Uterus (tissue), 4 donors: ENCODE data around the gene LSM4. TPM values are rescaled to one million over a fixed set of nuclear protein-coding genes. Genes with fewer than 3 reads are reported as not detected.
A peak's percentile ranks its signal among the peaks of the same experiment; 100 is the strongest.

Experiments used
- DNase-seq, 2 donors: peaks; one replicate each; pipeline ENCODE4 v3.0.0-alpha.2; 2019 to 2020
- H3K27ac ChIP-seq, 2 donors: fragments of 200-600 bp; sonication (generic); 1 replicate in 1 of 2; 2 replicates in 1 of 2; pipeline ENCODE4 v1.5.1; 2016 to 2018
- H3K27me3 ChIP-seq, 2 donors: fragments of 200-600 bp; sonication (generic); one replicate each; pipeline ENCODE4 v1.5.1; 2018 to 2019; ENCODE audit warnings: control low read depth in 1 of 2
- H3K36me3 ChIP-seq, 2 donors: fragments of 200-600 bp; sonication (generic); one replicate each; pipeline ENCODE4 v1.5.1; 2019; ENCODE audit warnings: control low read depth in 1 of 2
- H3K4me1 ChIP-seq, 2 donors: fragments of 200-600 bp; sonication (generic); one replicate each; pipeline ENCODE4 v1.5.1; 2018 to 2019; ENCODE audit warnings: control low read depth in 1 of 2
- H3K4me3 ChIP-seq, 2 donors: fragments of 200-600 bp; sonication (generic); 1 replicate in 1 of 2; 2 replicates in 1 of 2; pipeline ENCODE4 v1.5.1; 2018 to 2019; ENCODE audit warnings: mild to moderate bottlenecking in 1 of 2
- H3K9me3 ChIP-seq, 2 donors: fragments of 200-600 bp; sonication (generic); one replicate each; pipeline ENCODE4 v1.5.1; 2019; ENCODE audit warnings: control low read depth in 1 of 2
- POLR2A ChIP-seq, 2 donors: fragments of 450-650 bp; IDR thresholded peaks; one replicate each; pipeline ENCODE4 v1.6.1; 2016; ENCODE audit warnings: antibody characterized with exemption in 2 of 2, mild to moderate bottlenecking in 1 of 2, moderate library complexity in 1 of 2
- intact Hi-C: fragments of 100-400 bp; cut with DNase I; formaldehyde crosslinking; loops from one replicate; pipeline ENCODE4 v1.15.1; 2023; ENCODE audit warnings: low total_unique reads
- total RNA-seq, 4 donors: library from RNA; depleted of rRNA in 3 of 4; stranded (reverse); fragments of >200 nt in 3 of 4; gene quantifications; one replicate each; pipeline versions ENCODE4 v1.1.0 to v1.2.4, GENCODE V29; 2014 to 2023
- TF ChIP-seq, protein P1 (sequence below), 4 experiments: fragments of 200-600 bp in 2 of 4; fragments of 450-650 bp in 2 of 4; sonication (generic) in 2 of 4; IDR thresholded peaks; one replicate each; pipeline ENCODE4 v1.5.1; 2016 to 2019; ENCODE audit warnings: antibody characterized with exemption in 4 of 4, mild to moderate bottlenecking in 2 of 4, moderate library complexity in 1 of 4
- donor health status: DM: yes; HTN: yes; CAD: no.

Gene LSM4
- total RNA-seq, 4 donors from 2014 or later, result 8.8 to 120 (median 64.2) TPM

- intact Hi-C loops, result no loop called here
- TF ChIP-seq, protein P1, sequence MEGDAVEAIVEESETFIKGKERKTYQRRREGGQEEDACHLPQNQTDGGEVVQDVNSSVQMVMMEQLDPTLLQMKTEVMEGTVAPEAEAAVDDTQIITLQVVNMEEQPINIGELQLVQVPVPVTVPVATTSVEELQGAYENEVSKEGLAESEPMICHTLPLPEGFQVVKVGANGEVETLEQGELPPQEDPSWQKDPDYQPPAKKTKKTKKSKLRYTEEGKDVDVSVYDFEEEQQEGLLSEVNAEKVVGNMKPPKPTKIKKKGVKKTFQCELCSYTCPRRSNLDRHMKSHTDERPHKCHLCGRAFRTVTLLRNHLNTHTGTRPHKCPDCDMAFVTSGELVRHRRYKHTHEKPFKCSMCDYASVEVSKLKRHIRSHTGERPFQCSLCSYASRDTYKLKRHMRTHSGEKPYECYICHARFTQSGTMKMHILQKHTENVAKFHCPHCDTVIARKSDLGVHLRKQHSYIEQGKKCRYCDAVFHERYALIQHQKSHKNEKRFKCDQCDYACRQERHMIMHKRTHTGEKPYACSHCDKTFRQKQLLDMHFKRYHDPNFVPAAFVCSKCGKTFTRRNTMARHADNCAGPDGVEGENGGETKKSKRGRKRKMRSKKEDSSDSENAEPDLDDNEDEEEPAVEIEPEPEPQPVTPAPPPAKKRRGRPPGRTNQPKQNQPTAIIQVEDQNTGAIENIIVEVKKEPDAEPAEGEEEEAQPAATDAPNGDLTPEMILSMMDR (IDR thresholded peaks at IDR 0.05), result no peak
- no peak for TF ChIP-seq POLR2A (IDR thresholded peaks at IDR 0.05)
- Histone ChIP-seq H3K9me3 (no peaks in the 10 kb centered on the region), H3K36me3 (no peaks in the 10 kb centered on the region), H3K27me3 (no peaks in the 10 kb centered on the region), H3K4me1 (peaks cover 2 to 8% of the 10 kb centered on the region in 2 donors), H3K27ac (peak overlapping the region; percentile 100), H3K4me3 (no peak overlapping the region)
- DNase-seq, result no peak
Observed at GRCh38 chr19:18308948-18309325, 13.9 kb downstream of the LSM4 start.

GRCh38 chr19:18308051-18308947, 14.6 kb downstream of the LSM4 start:
- intact Hi-C loops, result no loop called here
- Histone ChIP-seq H3K4me1 (peaks cover 5 to 14% of the 10 kb centered on the region in 2 donors), H3K27me3 (no peaks in the 10 kb centered on the region), H3K4me3 (no peak overlapping the region), H3K9me3 (no peaks in the 10 kb centered on the region), H3K27ac (peak overlapping the region; percentile 100), H3K36me3 (no peaks in the 10 kb centered on the region)
- DNase-seq, result no peak
- TF ChIP-seq, protein P1 (IDR thresholded peaks at IDR 0.05), result no peak
- TF ChIP-seq POLR2A (IDR thresholded peaks at IDR 0.05), result no peak

- peaks cover 5 to 23% of the 10 kb centered on the region in 2 donors for H3K4me1 ChIP-seq
- H3K36me3 ChIP-seq, result no peaks in the 10 kb centered on the region
- H3K27me3 ChIP-seq, result no peaks in the 10 kb centered on the region
- no peak for DNase-seq
- TF ChIP-seq, protein P1 (IDR thresholded peaks at IDR 0.05), result peak in 1 of 4 experiments; percentile 12
- no peak for TF ChIP-seq POLR2A (IDR thresholded peaks at IDR 0.05)
- no peaks in the 10 kb centered on the region for H3K9me3 ChIP-seq
- H3K27ac ChIP-seq, result peak overlapping the region; percentile 100
- intact Hi-C loops, result no loop called here
- H3K4me3 ChIP-seq, result no peak overlapping the region
Observed at GRCh38 chr19:18307271-18307681, 15.6 kb downstream of the LSM4 start.

DNA sequence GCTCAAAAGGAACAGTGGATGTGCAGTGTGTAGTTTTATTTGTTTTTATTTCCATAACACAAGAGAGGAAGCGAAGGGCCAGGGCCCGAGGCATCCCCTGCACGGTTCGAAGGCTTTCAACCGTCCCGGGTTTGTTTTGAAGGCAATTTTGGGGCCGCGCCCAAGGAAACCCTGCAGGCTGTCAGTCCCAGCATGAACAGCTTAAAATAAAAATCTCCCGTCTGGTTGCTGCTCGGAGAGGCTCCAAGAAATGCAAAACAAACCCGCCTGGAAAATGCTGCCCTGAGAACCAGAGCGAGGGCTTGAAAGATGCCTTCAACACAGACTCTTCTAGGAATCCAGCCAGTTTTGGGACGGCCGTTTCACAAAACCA, 16.0 kb downstream of the LSM4 start:
- peak in 1 of 2 donors; percentile 62 for DNase-seq
- intact Hi-C loops, result no loop called here
- H3K4me1 ChIP-seq, result peaks cover 5 to 24% of the 10 kb centered on the region in 2 donors
- no peak overlapping the region for H3K4me3 ChIP-seq
- TF ChIP-seq POLR2A (IDR thresholded peaks at IDR 0.05), result no peak
- TF ChIP-seq, protein P1 (IDR thresholded peaks at IDR 0.05), result no peak
- no peaks in the 10 kb centered on the region for H3K36me3 ChIP-seq
- no peaks in the 10 kb centered on the region for H3K27me3 ChIP-seq
- peak overlapping the region; percentile 100 for H3K27ac ChIP-seq
- H3K9me3 ChIP-seq, result no peaks in the 10 kb centered on the region

DNA sequence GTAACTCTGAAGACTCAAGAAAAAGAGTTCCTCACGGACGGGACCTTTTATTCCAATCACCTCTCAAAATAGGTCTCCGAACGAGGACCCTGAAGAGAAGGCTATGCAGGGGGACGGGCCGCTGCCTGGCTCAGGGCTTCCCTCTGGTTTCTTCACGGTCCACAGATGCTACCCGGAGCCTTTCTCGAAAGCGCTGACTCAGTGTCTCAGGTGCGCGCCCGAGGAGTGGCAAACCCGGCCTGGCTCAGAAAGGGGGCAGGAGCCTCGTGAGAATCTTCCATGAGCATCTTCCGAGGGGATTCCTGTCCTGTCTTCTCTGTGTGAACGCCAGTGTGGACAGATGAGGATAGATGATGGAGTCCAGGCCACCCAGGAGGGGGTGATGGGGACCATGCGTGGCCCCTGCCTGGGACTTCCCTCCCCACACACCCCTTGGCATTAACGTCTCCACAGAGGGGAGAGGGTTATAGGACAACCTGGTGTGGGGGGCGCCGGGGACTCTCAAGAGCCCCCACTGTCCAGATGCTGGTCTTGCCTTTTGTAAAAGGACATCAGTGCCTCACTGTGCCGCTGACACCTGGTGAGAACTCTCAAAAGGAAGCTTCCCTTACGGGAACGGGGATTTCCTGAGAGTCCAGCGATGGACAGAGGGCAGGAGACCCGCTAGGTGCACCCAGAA, 16.5 kb downstream of the LSM4 start:
- peak overlapping the region; percentile 100 for H3K27ac ChIP-seq
- TF ChIP-seq POLR2A (IDR thresholded peaks at IDR 0.05), result no peak
- TF ChIP-seq, protein P1 (IDR thresholded peaks at IDR 0.05), result no peak
- H3K4me3 ChIP-seq, result no peak overlapping the region
- H3K27me3 ChIP-seq, result no peaks in the 10 kb centered on the region
- H3K36me3 ChIP-seq, result no peaks in the 10 kb centered on the region
- intact Hi-C loops, result no loop called here
- peaks cover 5 to 28% of the 10 kb centered on the region in 2 donors for H3K4me1 ChIP-seq
- DNase-seq, result no peak
- H3K9me3 ChIP-seq, result no peaks in the 10 kb centered on the region
